ENCODE data around the gene GHRHR.

Gene GHRHR

GRCh38 chr7:30988351-30989005 is 24.7 kb downstream of the GHRHR start:
- Histone ChIP-seq H2AFZ (ENCODE audit: low read depth, low read length) (no peak overlapping the region), H3K9me3 (ENCODE audit: insufficient read depth, low read length, severe bottlenecking) (no peaks in the 10 kb centered on the region), H3K9ac (ENCODE audit: low read depth, low read length) (no peak overlapping the region), H3K4me2 (ENCODE audit: insufficient read depth, low read length) (no peak overlapping the region), H3K4me3 (ENCODE audit: low read depth in 1 of 2, low read length in 2 of 2) (no peak overlapping the region), H3K4me1 (ENCODE audit: insufficient read depth, low read length) (no peaks in the 10 kb centered on the region), H3K27ac (ENCODE audit: low read length) (no peak overlapping the region), H4K20me1 (ENCODE audit: insufficient read depth, low read length) (peaks cover 5% of the 10 kb centered on the region; the same call in 1 of the 2 replicates), H3K27me3 (ENCODE audit: insufficient read depth, low read length, poor library complexity) (no peaks in the 10 kb centered on the region), H3K36me3 (ENCODE audit: insufficient read depth, low read length) (no peaks in the 10 kb centered on the region), H3K79me2 (ENCODE audit: insufficient read depth, low read length) (no peaks in the 10 kb centered on the region)
- ATAC-seq (ENCODE audit: insufficient read depth, low read depth) (no peak), DNase-seq (no peak)
- TF ChIP-seq, protein P1, sequence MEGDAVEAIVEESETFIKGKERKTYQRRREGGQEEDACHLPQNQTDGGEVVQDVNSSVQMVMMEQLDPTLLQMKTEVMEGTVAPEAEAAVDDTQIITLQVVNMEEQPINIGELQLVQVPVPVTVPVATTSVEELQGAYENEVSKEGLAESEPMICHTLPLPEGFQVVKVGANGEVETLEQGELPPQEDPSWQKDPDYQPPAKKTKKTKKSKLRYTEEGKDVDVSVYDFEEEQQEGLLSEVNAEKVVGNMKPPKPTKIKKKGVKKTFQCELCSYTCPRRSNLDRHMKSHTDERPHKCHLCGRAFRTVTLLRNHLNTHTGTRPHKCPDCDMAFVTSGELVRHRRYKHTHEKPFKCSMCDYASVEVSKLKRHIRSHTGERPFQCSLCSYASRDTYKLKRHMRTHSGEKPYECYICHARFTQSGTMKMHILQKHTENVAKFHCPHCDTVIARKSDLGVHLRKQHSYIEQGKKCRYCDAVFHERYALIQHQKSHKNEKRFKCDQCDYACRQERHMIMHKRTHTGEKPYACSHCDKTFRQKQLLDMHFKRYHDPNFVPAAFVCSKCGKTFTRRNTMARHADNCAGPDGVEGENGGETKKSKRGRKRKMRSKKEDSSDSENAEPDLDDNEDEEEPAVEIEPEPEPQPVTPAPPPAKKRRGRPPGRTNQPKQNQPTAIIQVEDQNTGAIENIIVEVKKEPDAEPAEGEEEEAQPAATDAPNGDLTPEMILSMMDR (IDR thresholded peaks at IDR 0.05; ENCODE audit: borderline replicate concordance, extremely low read depth, low read length, poor library complexity, severe bottlenecking), result no peak
- TF ChIP-seq EZH2 (IDR thresholded peaks at IDR 0.05; ENCODE audit: borderline replicate concordance, low read depth, low read length, severe bottlenecking), result no peak

- Histone ChIP-seq H3K79me2 (ENCODE audit: insufficient read depth, low read length) (no peaks in the 10 kb centered on the region), H4K20me1 (ENCODE audit: insufficient read depth, low read length) (peaks cover 5% of the 10 kb centered on the region; the same call in 1 of the 2 replicates), H3K27ac (ENCODE audit: low read length) (no peak overlapping the region), H3K4me1 (ENCODE audit: insufficient read depth, low read length) (no peaks in the 10 kb centered on the region), H3K4me2 (ENCODE audit: insufficient read depth, low read length) (no peak overlapping the region), H3K9ac (ENCODE audit: low read depth, low read length) (no peak overlapping the region), H3K9me3 (ENCODE audit: insufficient read depth, low read length, severe bottlenecking) (no peaks in the 10 kb centered on the region), H3K27me3 (ENCODE audit: insufficient read depth, low read length, poor library complexity) (no peaks in the 10 kb centered on the region), H2AFZ (ENCODE audit: low read depth, low read length) (no peak overlapping the region), H3K4me3 (ENCODE audit: low read depth in 1 of 2, low read length in 2 of 2) (no peak overlapping the region), H3K36me3 (ENCODE audit: insufficient read depth, low read length) (no peaks in the 10 kb centered on the region)
- TF ChIP-seq EZH2 (IDR thresholded peaks at IDR 0.05; ENCODE audit: borderline replicate concordance, low read depth, low read length, severe bottlenecking), result no peak
- TF ChIP-seq, protein P1 (IDR thresholded peaks at IDR 0.05; ENCODE audit: borderline replicate concordance, extremely low read depth, low read length, poor library complexity, severe bottlenecking), result no peak
- ATAC-seq (ENCODE audit: insufficient read depth, low read depth), result no peak
- DNase-seq, result no peak
These were observed 25.5 kb downstream of the GHRHR start for GRCh38 chr7:30989008-30989823.

- no peaks in the 10 kb centered on the region for H3K9me3 ChIP-seq (ENCODE audit: insufficient read depth, low read length, severe bottlenecking)
- TF ChIP-seq EZH2 (IDR thresholded peaks at IDR 0.05; ENCODE audit: borderline replicate concordance, low read depth, low read length, severe bottlenecking), result no peak
- TF ChIP-seq, protein P1 (IDR thresholded peaks at IDR 0.05; ENCODE audit: borderline replicate concordance, extremely low read depth, low read length, poor library complexity, severe bottlenecking), result no peak
- DNase-seq, result no peak
- ATAC-seq (ENCODE audit: insufficient read depth, low read depth), result no peak
- H2AFZ ChIP-seq (ENCODE audit: low read depth, low read length), result no peak overlapping the region
- no peak overlapping the region for H3K4me3 ChIP-seq (ENCODE audit: low read depth in 1 of 2, low read length in 2 of 2)
- H3K27ac ChIP-seq (ENCODE audit: low read length), result no peak overlapping the region
- H3K36me3 ChIP-seq (ENCODE audit: insufficient read depth, low read length), result no peaks in the 10 kb centered on the region
- H3K27me3 ChIP-seq (ENCODE audit: insufficient read depth, low read length, poor library complexity), result no peaks in the 10 kb centered on the region
- H3K79me2 ChIP-seq (ENCODE audit: insufficient read depth, low read length), result no peaks in the 10 kb centered on the region
- H3K9ac ChIP-seq (ENCODE audit: low read depth, low read length), result no peak overlapping the region
- H3K4me2 ChIP-seq (ENCODE audit: insufficient read depth, low read length), result no peak overlapping the region
- no peaks in the 10 kb centered on the region for H3K4me1 ChIP-seq (ENCODE audit: insufficient read depth, low read length)
- H4K20me1 ChIP-seq (ENCODE audit: insufficient read depth, low read length), result peaks cover 5% of the 10 kb centered on the region; the same call in 1 of the 2 replicates
These were observed 26.3 kb downstream of the GHRHR start for GRCh38 chr7:30989824-30990672.
